Heart left ventricle (tissue), 16 donors: ENCODE measurements around the gene STAT3. TPM values are rescaled to one million over a fixed set of nuclear protein-coding genes. Genes with fewer than 3 reads are reported as not detected.

Experiments used
- ATAC-seq, 4 donors: fragments of 200-7000 bp; cut with Tn5 transposase; one replicate each; pipeline ENCODE4 v1.9.1; 2020 to 2022; ENCODE audit warnings: moderate library complexity in 4 of 4, mild to moderate bottlenecking in 3 of 4, moderate number of reproducible peaks in 1 of 4
- DNase-seq, 5 donors: peaks; one replicate each; pipeline ENCODE4 v3.0.0-alpha.2; 2020
- H3K27ac ChIP-seq, 12 donors: fragments of 200-600 bp; sonication (generic) in 4 of 12; one replicate each; pipeline versions ENCODE4 v1.5.0 to v1.8.0; 2016 to 2022; ENCODE audit warnings: mild to moderate bottlenecking in 2 of 12
- H3K27me3 ChIP-seq, 9 donors: fragments of 200-600 bp; sonication (generic) in 2 of 9; one replicate each; pipeline versions ENCODE4 v1.5.1 to v1.8.0; 2016 to 2022; ENCODE audit warnings: mild to moderate bottlenecking in 3 of 9
- H3K36me3 ChIP-seq, 9 donors: fragments of 200-600 bp; sonication (generic) in 2 of 9; one replicate each; pipeline versions ENCODE4 v1.5.0 to v1.8.0; 2018 to 2022; ENCODE audit warnings: mild to moderate bottlenecking in 2 of 9
- H3K4me1 ChIP-seq, 12 donors: fragments of 200-600 bp; sonication (generic) in 4 of 12; one replicate each; pipeline versions ENCODE4 v1.5.0 to v1.8.0; 2016 to 2022; ENCODE audit warnings: mild to moderate bottlenecking in 3 of 12
- H3K4me3 ChIP-seq, 12 donors: fragments of 200-600 bp; sonication (generic) in 4 of 12; one replicate each; pipeline versions ENCODE4 v1.5.0 to v1.8.0; 2017 to 2022; ENCODE audit warnings: mild to moderate bottlenecking in 9 of 12, moderate library complexity in 4 of 12
- H3K9me3 ChIP-seq, 12 donors: fragments of 200-600 bp; sonication (generic) in 4 of 12; one replicate each; pipeline versions ENCODE4 v1.5.0 to v1.8.0; 2016 to 2022; ENCODE audit warnings: mild to moderate bottlenecking in 1 of 12
- CTCF ChIP-seq, 12 donors: fragments of 200-600 bp; sonication (generic) in 4 of 12; IDR thresholded peaks; one replicate each; pipeline versions ENCODE4 v1.5.0 to v1.8.0; 2018 to 2022; ENCODE audit warnings: antibody characterized with exemption in 12 of 12, mild to moderate bottlenecking in 5 of 12
- POLR2A ChIP-seq, 2 donors: fragments of 450-650 bp; IDR thresholded peaks; one replicate each; pipeline ENCODE4 v1.6.1; 2017; ENCODE audit warnings: antibody characterized with exemption in 2 of 2, mild to moderate bottlenecking in 2 of 2, moderate library complexity in 2 of 2
- WGBS, 4 donors: extraction: QIAGEN DNeasy Blood & Tissue Kit in 2 of 4; methylation state at CpG; one replicate each; pipeline versions ENCODE4 v1.1.5 to v1.1.7; 2013 to 2018; 5-methylcytosine and 5-hydroxymethylcytosine counted together
- intact Hi-C, 10 donors: fragments of 100-400 bp; cut with DNase I; formaldehyde crosslinking; loops; one replicate each; pipeline versions ENCODE4 v1.11.1 to v1.14.2; 2022
- polyA plus RNA-seq, 2 donors: library from polyadenylated mRNA; stranded (reverse); fragments of 200-250 nt; gene quantifications; one replicate each; pipeline ENCODE4 v1.2.3, GENCODE V29; 2013
- total RNA-seq, 9 donors: library from RNA; depleted of rRNA in 2 of 9; stranded (reverse); fragments of >200 nt in 2 of 9; fragmentation: NEBNext Ultra II Directional in 3 of 9; extraction: Animal tissue kit (Norgen Biotek cat#: 25700) in 3 of 9; gene quantifications; one replicate each; pipeline versions ENCODE4 v1.1.0 to v1.2.4, GENCODE V29; 2016 to 2023
- donor health status: ischemic (EF 13 %, LVEDD 7.1; RV severe dilation, severe dysfunction).
- donor health status: healthy with polysubstance abuse.
- donor health status: DM: no; HTN: yes; CAD: no.
- donor health status: DM: no; HTN: no; CAD: no.
- donor health status: ischemic (EF 25% LVEDD 6.9; RV normal size, moderate dysfunction).
- donor health status: ischemic (EF 25% LVEDD 5.7; RV mildly dilated, moderate dysfunction).
- donor health status: healthy.
- donor health status: DM: yes; HTN: yes; CAD: no.
- donor health status: ischemic (EF 35%, LVEDD 5.7; RV mildly dilated, moderate dysfunction).
- donor health status: nonischemic (EF 11% LVEDD 7.7; RV severe dilation, severe dysfunction).
- donor health status: DM: yes; HTN: yes; CAD: no.
- donor health status: PGD.
- donor health status: ischemic (EF 29% LVEDD 5.4; RV normal size, mild dysfunction).
- donor health status: nonischemic (EF 23%, LVEDD 6.1; RV moderate dilation, normal function).

Gene STAT3
- total and polyA plus RNA-seq, 11 donors, result 36.0 to 614 (median 148) TPM

DNA sequence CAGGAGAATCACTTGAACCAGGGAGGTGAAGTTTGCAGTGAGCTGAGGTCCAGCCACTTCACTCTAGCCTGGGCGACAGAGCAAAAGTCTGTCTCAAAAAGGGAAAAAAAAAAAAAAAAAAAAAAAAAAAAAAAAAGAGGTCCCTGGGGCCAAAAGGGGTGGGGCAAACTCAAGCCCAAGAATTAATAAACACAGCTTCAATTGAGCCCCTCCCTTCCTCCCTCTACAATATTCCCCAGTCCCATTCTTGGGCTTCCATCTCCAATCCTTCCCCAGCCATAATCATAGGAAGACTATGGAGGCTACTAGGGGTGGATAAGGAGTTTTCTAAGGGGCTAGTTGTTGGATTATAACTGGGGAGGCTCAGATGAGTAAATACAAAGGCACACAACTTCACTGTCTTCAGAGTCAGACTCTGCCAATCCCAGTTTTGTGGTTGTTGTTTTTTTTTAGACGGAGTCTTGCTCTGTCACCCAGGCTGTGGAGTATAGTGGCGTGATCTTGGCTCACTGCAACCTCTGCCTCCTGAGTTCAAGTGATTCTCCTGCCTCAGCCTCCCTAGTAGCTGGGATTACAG is 25.3 kb upstream of the STAT3 start:
- H3K4me3 ChIP-seq, result peak overlapping the region in 1 of 12 donors; percentile 4

GRCh38 chr17:42411905-42412679 is 23.9 kb upstream of the STAT3 start:
- H3K4me3 ChIP-seq, result peak overlapping the region in 4 of 12 donors; percentile 2 to 30 (median 12)
- no peaks in the 10 kb centered on the region for H3K27me3 ChIP-seq
- intact Hi-C loops, result no loop called here
- no peaks in the 10 kb centered on the region for H3K9me3 ChIP-seq
- H3K4me1 ChIP-seq, result peaks cover 27 to 100% (median 95%) of the 10 kb centered on the region in 12 donors
- TF ChIP-seq CTCF (IDR thresholded peaks at IDR 0.05) (no peak), POLR2A (IDR thresholded peaks at IDR 0.05) (no peak)
- ATAC-seq, result no peak
- peak overlapping the region; percentile 65 to 100 (median 82) for H3K27ac ChIP-seq
- H3K36me3 ChIP-seq, result peaks cover 0 to 8% (median 0%) of the 10 kb centered on the region in 9 donors
- peak in 1 of 5 donors; percentile 26 for DNase-seq
- whole genome bisulfite sequencing, 4 donors, result 54 to 59% (median 56%) methylated on average over 11 of the region's 11 CpGs

More for the DNA sequence above, 25.3 kb upstream of the STAT3 start:
- WGBS, 4 donors, result 48 to 66% (median 61%) methylated on average over 3 of the region's 3 CpGs
- H3K36me3 ChIP-seq, result peaks cover 0 to 16% (median 0%) of the 10 kb centered on the region in 9 donors
- TF ChIP-seq CTCF (IDR thresholded peaks at IDR 0.05) (no peak), POLR2A (IDR thresholded peaks at IDR 0.05) (no peak)
- intact Hi-C loops, result no loop called here
- no peaks in the 10 kb centered on the region for H3K27me3 ChIP-seq
- H3K27ac ChIP-seq, result peak overlapping the region; percentile 16 to 100 (median 68)
- ATAC-seq, result peak in 1 of 4 donors; percentile 27
- DNase-seq, result peak in 2 of 5 donors; percentile 11 to 47
- peaks cover 20 to 100% (median 94%) of the 10 kb centered on the region in 12 donors for H3K4me1 ChIP-seq
- H3K9me3 ChIP-seq, result no peaks in the 10 kb centered on the region

DNA sequence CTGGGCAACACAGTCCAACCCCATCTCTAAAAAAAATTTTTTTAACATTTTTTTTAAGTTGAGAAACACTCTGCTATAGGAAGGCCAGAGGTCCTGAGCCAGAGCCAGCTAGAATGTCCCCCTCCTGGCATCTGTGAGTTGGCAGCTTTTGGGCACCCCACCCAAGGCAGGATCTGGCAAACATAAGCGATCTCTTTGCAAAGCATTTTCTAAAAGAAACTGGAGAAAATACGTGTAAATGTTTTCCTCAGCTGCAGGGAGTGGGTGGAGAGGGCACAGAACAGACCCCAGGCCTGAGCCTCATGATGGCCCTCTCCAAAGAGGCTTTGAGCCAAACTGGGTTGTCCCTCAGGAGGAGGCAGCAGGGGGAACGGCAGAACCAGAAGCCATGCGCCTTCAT is 23.1 kb upstream of the STAT3 start:
- Histone ChIP-seq H3K27ac (peak overlapping the region; percentile 65 to 100 (median 82)), H3K27me3 (no peaks in the 10 kb centered on the region), H3K4me1 (peaks cover 33 to 100% (median 95%) of the 10 kb centered on the region in 12 donors), H3K4me3 (peak overlapping the region in 4 of 12 donors; percentile 2 to 30 (median 12)), H3K36me3 (peaks cover 0 to 8% (median 0%) of the 10 kb centered on the region in 9 donors), H3K9me3 (no peaks in the 10 kb centered on the region)
- 18 to 32% (median 29%) methylated on average over 4 of the region's 4 CpGs for WGBS, 4 donors
- no peak for ATAC-seq
- intact Hi-C loops, result no loop called here
- no peak for DNase-seq
- no peak for TF ChIP-seq POLR2A (IDR thresholded peaks at IDR 0.05)
- no peak for TF ChIP-seq CTCF (IDR thresholded peaks at IDR 0.05)

DNA sequence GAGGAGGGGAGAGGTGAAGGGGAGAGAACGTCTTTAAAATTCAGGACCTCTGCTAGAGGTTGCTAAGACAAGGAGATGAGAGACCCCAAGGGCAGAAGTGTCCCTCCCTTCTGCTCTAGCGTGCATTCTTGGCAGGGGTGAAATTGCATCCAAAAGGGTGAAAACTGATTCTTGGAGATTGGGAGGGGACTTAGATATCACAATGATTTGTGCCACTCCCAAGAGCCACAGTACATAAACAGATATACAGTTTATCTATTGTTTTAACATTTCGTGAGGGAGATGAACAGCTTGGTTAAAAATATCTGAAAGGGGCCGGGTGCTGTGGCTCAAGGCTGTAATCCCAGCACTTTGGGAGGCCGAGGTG is 22.1 kb upstream of the STAT3 start:
- DNase-seq, result no peak
- WGBS, 4 donors, result 30 to 40% (median 37%) methylated on average over 5 of the region's 5 CpGs
- no peak for ATAC-seq
- TF ChIP-seq POLR2A (IDR thresholded peaks at IDR 0.05), result no peak
- TF ChIP-seq CTCF (IDR thresholded peaks at IDR 0.05), result no peak
- Histone ChIP-seq H3K27me3 (no peaks in the 10 kb centered on the region), H3K27ac (peak overlapping the region; percentile 65 to 100 (median 82)), H3K36me3 (peaks cover 0 to 9% (median 0%) of the 10 kb centered on the region in 9 donors), H3K9me3 (no peaks in the 10 kb centered on the region), H3K4me3 (peak overlapping the region in 4 of 12 donors; percentile 11 to 23 (median 14)), H3K4me1 (peaks cover 37 to 100% (median 95%) of the 10 kb centered on the region in 12 donors)
- intact Hi-C loops, result no loop called here
